NCI-H1417 (cell line): ENCODE results near the gene BARHL1.
"Not testable (repeated sequence)": the region's sequence is repeated elsewhere in the genome, so short reads cannot be mapped to it uniquely, and the experiment has no call there.

Source experiments
- DNase-seq, 3 experiments: peaks; one replicate each; lab custom pipeline; 2025; lab: John Stamatoyannopoulos, UW

The BARHL1 gene

DNA sequence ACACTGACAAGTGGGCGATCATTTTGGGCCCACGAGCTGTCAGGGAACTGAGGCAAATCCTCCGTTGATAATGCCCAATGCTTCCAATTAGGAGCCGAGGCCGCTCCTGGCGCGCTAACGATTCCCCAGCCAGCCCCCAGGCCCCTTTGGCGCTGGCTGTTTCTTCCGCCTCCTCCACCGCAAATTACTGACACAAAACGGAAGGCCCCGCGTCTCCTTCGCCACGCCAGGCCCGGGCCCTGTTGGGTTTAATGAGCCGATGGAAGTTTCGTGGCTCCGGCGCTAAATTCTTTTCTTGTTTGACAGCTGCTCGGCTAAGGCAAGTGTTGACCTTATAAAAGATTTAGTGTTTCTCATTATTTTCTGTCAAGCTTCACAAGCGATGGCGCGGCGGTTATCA lies 25.7 kb upstream of the BARHL1 start:
- no peak for DNase-seq

DNA sequence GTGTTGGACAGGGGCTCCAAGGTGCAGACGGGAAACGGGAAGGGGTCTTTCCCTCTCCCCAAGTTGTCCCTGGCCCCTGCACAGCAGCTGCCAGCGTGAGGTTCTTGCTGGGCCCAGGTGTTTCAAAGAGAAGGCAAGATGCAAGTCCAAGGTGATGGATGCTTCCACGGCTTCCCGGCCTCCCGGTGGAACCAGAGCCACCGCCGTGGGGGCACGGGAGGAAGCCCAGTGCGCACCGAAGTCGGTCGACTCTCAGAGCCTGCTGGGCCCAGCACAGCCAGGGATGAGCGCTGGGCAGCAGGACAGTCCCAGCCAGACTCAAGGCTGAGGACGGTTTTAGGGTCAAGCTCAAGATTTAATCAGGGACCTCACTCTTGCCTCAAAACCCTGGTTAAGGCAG lies 25.2 kb upstream of the BARHL1 start:
- no peak for DNase-seq

DNA sequence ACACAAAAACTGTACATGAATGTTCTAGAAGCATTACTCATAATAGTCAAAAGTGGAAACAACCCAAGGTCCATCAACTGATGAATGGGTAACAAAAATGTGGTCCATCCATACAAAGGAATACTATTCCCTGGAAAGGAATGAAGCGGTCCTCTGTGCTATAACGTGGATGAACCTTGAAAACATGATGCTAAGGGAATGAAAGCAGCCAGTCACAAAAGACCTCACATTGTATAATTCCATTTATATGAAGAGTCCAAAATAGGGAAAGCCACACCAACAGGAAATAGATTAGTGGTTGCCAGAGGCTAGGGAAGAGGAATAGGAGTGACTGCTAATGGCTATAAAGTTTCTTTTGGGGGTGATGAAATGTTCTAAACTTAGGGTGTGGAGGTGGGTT lies 22.7 kb upstream of the BARHL1 start:
- no peak for DNase-seq

DNA sequence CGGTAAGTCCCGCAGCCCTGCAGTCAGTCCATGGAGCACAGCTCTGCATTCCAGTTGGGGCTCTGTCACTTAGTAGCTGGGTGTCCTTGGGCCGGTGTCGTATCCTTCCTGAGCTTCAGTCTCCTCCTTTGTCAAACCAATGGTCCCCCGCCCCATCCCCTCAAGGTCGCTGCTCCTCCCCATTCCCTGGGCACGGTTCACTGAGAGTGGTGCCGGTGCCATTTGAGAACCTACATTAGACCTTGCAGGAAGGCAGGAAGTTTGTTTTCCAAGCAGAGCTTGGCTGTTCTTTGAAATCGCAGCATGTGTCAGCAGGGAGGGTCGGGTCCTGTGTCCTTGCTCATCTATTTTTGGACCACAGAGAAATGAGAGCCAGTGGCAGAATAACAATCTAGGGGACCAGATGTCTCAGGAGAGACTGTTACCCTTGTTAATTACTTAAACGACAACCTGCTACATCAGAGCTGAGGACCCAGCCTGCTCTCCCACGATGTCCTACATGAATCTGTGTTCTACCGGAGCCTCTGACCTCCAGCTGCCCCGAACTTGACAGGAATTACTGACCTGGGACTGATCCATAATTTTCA lies 21.7 kb upstream of the BARHL1 start:
- peak in 2 of 3 experiments; percentile 46 to 65 for DNase-seq

DNA sequence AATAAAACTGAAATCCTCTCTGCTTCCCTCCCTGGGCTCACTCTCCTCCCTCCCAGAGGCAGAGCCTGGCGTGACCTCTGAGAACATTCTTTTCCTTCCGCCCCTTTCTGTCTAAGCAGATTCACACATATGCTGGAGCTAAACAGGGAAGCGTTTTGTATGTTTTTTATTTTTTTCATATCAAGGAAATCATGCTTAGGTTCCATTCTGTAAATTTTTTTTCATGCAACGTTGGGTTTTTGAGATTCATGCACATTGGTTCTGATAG lies 20.2 kb upstream of the BARHL1 start:
- no peak for DNase-seq

DNA sequence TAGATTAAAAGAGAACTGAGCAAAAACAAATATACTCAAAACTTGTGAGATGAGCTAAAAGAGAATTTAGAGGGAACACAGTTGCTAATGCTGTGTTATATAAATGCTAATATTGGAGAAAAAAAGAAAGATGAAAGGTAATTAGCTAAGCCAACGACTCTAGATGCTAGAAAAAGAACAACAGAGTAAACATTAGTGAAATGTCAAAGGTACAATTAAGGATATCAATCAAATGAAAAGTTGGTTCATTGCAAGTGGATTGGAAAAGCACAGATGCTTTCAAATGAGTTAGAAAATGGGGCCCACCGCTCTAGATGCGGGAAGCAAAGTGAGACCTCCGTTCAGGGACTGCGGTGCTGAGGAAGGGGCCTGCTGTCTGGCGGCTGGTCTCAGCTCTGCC lies 17.9 kb upstream of the BARHL1 start:
- DNase-seq: peak in 1 of 3 experiments; percentile 22

DNA sequence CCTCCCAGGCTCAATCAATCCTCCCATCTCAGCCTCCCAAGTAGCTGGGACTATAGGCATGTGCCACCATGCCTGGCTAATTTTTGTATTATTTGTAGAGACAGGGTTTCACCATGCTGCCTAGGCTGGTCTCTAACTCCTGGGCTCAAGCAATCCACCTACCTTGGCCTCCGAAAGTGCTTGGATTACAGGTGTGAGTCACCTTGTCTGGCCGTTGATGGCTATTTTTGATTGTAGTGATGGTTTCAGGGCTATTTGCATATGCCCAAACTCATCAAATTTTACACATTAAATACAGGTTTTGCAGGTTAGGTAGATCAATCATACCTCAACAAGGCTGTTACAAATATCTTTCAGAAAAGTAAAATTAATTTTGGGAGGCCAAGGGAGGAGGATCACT lies 13.6 kb upstream of the BARHL1 start:
- not testable (repeated sequence) for DNase-seq

DNA sequence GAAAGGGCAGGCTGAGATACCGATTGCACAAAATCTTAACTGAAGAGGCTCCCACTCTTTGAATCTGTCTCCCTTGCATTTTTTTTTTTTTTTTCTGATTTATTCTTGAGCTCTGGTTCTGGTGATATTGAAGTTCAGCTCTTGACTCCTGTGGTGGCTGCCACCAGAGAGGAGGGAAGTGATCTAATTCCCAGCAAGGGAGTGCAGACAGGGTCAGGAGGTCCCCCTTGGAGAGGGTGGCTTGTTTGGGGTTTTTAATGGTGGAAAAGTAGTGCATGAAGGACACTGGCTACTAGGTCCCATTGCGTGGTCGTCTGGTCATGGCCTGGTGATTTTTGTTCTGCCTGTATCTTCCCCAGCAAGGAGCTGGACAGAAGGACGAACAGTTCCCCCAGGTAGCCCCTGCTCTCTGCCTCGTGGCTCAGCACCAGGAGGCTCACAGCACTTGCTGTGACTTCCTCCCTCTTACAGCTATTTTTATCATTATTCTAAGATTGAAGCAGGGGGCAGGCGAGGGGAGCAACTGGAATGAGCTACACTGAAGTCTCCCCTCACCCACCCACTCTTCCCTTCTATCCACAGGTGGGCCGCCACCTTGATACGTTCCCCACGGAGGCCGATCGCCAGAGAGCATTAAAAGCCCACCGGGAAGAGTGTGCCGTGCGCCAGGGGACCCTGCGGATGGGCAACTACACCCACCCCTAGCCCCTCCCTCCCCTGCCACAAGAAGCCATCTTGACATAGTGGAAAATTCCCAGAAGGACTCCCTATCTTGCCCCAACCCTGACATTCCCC lies 10.4 kb upstream of the BARHL1 start:
- no peak for DNase-seq

DNA sequence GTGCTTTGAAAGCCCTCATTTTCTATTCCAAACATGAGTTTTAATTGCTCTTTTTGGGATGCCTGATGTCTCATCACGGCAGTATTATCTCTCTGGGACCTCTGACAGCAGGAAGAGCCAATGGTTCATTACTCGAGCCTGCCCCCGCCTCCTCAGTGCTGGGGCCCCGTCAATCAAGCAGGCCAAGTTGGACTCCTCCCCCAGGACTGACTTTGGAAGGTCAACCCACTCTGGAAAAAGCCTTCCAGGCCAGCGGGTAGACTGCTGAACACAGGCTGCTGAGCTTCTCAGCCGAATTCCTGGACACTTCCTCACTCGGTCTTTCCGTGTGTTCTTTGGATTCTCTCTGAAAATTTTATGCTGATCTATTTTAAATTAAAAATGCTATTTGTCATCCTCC lies 9.5 kb upstream of the BARHL1 start:
- no peak for DNase-seq

DNA sequence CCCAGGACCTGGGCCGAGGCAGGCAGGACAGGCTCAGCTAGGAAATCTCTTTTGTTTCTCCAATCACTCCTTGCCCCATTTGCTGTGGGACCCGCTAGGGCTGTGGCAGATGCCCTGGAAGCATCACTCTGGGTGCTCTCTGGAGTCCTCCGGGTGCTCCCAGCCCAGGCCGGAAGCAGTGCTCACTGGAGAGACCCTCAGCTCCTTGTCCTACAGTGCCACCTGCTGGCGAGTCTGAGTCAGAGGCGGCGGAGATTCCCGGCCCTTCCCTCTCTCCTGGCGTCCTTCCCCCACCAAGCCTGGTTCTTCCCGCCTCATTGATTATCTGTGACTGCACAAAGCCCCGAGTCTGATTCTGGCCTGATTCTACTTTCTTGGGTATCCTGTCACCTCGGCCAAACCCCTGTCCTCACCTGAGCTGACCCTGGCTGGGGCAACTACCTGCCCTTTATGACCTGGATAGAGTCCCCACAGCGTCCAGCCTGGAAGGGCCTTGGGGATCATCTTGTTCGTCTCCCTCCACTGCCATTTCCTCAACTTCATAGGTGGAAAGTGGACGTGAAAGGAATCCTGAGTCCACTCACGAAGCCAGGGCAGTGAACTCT lies 7.3 kb upstream of the BARHL1 start:
- peak; percentile 6 to 90 (median 80) for DNase-seq

DNA sequence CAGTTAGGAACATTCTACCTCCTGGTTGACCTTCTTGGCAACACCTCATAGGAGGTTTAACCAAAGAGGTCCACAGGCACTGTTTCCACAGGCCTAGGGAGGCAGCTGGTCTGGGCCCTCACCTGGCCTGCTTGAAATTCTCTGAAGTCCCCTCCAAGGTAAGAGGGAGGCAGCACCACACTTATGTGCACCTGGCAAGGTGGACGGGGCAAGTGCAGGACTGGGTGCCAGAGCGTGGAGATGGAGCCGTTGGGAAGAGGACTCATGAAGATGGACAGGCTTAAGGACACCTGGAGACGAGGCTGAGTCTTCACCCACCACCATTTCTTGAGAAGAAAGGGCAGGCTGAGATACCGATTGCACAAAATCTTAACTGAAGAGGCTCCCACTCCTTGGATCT lies 6.6 kb upstream of the BARHL1 start:
- DNase-seq: no peak

DNA sequence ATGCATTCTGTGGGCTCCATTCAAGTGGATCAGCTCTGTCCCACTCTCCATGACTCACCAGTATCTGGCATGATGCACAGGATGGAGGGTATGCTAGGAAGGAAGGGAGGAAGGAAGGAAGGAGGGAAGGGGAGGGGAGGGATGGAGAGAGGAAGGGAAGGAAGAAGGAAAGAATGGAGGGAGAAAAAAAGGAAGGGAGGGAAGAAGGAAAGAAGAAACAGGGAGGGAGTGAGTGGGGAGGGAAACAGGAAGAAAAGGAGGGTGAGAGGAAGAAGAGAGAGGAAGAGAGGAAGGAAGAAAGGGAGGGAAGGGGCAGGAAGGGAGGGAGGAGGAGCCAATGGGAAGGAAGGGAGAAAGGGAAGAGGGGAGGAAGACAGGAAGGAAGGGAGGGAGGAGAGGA lies 5.3 kb upstream of the BARHL1 start:
- DNase-seq: no peak

DNA sequence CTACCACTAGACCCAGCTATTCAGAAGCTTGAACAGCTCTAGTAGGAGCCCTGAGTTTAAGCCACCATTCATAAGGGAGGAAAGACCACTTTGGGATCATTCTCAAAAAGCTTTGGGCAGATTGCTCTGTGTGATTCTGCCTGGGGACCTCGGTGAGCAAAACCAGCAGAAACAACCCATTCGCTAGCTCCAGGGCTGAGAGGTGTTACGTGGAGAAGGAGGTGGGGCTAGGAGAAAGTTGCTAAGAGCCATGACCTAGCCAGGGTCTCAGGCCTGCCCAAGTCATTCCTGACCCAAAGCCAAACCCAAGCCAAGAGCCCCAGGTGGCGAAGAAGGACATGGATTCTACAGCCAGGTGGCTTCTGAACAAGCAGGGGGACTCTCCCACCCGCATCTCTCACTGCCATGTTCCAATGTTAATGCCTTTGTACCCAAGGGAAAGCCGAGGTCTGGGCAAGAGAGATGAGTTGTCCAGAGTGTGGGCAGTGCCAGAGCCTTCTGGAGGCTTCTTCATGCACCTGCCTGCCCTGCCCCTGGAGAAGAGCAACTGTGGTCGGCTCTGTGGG lies 4.0 kb upstream of the BARHL1 start:
- no peak for DNase-seq

DNA sequence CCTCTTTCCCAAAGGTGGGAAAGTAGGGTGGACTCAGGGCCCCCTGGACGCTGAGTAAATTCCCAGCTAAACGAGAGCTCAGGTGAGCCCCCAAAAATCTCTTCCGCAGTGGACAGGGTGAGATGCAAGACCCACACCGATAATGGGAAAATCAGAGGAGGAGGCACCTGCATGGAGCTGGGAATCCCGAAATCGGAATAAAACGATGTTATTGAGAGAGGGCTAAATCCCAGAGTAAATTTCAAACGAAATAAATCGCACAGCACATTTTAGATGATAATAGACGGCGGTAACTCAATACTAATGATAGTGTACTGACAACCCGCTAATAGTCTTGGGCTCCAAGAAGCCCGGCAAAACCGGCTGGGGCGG lies 3.0 kb upstream of the BARHL1 start:
- no peak for DNase-seq

DNA sequence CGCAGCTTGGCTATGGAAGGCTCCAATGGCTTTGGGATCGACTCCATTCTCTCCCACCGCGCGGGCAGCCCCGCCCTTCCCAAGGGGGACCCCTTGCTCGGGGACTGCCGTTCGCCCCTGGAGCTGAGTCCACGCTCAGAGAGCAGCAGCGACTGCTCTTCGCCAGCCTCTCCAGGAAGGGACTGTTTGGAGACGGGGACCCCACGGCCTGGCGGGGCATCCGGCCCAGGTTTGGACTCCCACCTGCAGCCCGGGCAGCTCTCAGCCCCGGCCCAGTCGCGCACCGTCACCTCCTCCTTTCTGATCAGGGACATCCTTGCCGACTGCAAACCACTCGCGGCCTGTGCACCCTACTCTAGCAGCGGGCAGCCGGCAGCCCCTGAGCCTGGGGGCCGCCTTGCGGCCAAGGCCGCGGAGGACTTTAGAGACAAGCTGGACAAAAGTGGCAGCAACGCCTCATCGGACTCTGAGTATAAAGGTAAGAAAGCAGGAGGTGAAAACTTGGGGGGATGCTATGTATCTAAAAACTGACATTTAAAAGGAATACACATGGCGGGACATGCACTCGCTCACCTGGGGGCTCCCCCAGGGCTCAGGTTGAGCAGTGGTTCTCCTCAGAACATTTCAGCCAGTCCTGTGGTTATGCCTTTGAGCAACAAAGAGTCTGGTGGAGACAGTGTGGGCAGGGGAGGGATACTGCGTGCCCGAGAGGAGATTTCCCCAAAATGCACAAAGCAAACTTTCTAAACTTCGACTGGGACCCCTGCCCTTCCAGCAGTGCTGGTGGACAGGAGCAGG lies 579 bp downstream of the BARHL1 start:
- no peak for DNase-seq

DNA sequence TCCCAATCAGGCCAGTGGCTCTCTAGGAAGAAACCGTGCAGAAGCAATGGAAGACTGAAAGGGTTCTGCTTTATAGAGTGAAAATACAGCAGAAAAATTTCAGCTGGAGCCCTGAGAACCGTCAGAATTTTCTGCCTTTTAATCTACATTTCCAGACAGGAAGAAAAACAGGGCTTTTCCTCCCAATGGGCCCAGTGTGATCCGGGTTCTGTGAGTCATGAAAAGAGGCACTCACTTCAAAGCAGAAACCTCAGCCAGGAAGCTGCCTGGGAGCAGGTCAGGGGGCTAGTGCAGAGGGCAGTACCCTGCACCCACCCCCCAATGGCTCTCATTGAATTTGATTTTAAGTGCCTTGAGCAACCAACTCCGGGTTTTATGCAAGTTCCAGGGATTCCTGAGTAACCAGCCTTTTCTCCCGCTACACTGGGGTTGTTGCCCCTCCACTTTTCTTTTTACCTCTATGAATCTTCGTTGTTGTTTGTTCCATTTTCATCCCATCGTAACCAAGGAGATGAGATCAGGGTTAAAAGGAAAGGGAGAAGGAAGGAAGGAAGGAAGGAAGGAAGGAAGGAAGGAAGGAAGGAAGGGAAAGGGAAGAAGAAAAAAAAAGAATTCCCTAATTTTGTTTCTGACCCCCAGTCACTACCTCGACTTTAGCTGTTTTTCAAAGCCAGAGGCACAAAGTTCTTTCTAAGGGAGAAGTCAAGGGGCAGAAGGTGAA lies 1.3 kb downstream of the BARHL1 start:
- no peak for DNase-seq

DNA sequence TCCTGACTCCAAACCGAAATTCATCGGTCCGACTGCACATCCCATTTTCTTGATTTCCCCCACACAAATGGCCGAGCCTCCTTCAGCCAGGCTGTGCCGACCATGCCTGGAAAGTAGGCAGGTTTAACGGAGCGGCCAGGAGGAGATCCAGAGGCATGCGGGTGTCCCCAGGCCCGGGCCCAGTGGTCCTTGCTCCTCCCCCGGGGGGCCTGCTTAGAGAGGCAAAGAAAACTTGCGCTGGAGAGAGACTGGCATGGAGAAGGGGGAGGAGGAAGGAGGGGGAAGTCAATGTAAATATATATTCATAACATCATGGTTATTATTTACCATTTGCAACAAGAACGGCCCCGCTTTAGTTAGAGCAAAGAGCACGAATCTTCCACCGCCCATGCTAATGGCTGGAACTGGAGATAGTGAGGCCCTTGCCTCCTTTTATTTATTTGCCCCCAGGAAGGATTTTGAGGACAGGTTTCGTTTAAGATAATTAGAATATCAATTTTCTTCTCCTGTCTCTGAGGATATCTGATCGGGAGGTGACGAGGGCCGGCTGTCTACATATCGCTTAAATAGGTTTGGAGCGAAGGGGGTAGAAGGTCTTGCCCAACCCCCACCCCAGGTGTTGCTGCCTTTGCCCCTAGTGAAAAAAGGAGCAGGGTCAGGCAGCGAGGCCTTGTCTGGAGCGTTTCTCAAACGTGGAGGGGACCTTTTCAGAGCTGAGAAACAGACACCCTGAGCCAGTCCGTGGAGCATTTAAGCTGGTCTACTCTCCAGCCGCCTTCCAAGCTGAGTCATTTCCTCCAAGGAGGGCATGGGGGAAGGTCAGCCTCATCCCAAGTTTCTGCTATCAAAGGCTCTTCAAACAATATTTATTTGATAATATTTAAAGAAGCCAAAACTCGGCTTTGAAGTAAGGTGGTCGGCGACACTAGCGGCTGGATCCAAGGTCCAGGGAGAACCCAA lies 2.5 kb downstream of the BARHL1 start:
- DNase-seq: no peak

DNA sequence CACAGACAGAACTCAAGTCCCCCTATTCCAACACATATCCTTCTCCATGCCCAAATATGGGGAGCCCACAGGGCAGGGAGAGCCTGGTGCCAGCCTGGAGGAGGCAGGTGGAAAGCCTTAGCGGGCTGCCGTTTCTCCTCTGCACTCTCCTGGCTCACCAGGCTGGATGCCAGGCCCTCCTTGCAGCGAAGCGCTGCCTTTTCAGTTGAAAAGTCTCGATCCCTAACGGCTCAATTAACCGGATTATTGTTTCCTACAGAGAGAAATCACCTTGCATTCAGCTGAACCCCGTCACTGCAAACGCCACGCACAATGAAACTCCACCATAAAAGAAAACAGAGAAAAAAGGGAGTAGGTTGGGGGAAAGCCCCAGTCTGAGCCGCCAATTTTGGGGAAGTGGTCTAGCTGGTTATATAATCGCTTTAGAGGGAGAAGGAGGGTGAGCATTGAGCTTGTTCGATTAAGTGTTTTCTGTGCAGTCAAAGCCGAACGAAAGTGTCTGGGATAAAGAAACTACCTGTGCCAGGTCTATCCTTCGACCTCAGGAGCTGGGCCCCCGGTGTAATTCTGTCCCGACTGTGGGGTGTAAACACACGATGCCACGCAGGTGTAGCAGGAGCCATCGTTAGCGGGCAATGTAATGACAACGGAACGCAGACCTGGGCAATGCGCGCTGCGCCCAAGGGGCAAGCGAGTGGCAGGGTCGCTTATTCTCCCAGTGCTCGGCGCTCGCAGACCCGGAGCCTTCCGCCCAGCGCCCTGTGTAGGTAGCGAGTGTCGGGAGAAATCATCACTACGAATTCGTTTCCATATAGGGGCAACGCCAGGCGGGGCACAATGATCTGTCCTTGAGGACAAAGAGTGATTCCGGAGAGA lies 3.8 kb downstream of the BARHL1 start:
- peak in 1 of 3 experiments; percentile 58 for DNase-seq

DNA sequence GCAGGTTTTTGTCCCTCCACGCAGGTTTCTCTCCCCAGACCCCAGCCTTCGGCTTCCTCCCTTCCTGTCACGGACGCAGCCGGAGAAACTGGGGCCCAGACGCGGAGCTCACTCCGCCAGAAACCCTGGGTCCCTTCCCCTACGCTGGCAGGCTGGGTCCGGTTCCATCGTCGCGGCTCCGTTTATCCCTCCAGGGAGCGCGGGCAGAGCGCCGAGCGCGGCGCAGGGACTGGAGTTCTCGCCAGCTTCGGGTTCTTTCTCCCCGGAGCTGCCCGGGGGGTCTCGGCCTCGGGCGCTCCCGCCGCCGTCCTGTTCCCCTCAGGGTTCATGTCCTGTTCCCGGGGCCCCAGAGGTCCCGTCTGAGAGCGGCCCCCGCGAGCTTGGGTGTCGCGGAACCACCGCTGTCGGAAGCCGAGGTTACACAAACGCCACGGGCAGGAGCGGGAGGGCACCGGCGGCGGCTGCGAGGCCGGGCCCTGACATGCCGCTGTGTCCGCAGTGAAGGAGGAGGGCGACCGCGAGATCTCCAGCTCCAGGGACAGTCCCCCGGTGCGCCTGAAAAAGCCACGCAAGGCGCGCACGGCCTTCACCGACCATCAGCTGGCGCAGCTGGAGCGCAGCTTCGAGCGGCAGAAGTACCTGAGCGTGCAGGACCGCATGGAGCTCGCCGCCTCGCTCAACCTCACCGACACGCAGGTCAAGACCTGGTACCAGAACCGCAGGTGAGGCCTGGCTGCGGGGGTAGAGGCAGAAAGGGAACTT lies 4.6 kb downstream of the BARHL1 start:
- peak in 2 of 3 experiments; percentile 50 to 58 for DNase-seq
